ENCODE data around the gene DYSF.

GRCh38 chr2:71720283-71720560, 266.9 kb downstream of the DYSF start:
- TF ChIP-seq POLR2AphosphoS5 (IDR thresholded peaks at IDR 0.05) (no peak), POLR2A (IDR thresholded peaks at IDR 0.05) (no peak), CTCF (IDR thresholded peaks at IDR 0.05) (no peak), EP300 (IDR thresholded peaks at IDR 0.05) (no peak)
